ENCODE measurements around the gene SLC43A2. TPM values are rescaled to one million over a fixed set of nuclear protein-coding genes. Genes with fewer than 3 reads are reported as not detected.

SLC43A2 gene
- total and polyA plus RNA-seq, 4 donors, result 0.63 to 7.9 (median 4.7) TPM

- Histone ChIP-seq H3K4me1 (ENCODE audit: control insufficient read depth in 4 of 4, insufficient read depth in 4 of 4, low read length in 3 of 4) (peaks cover 8 to 27% (median 13%) of the 10 kb centered on the region in 4 donors), H3K36me3 (ENCODE audit: control insufficient read depth in 4 of 4, insufficient read depth in 3 of 4, low read depth in 1 of 4, low read length in 3 of 4) (no peaks in the 10 kb centered on the region), H3K9ac (ENCODE audit: low read depth in 1 of 2, low read length in 2 of 2) (peak overlapping the region; percentile 23 to 49), H3K27ac (ENCODE audit: low read depth in 1 of 2, low read length in 2 of 2) (peak overlapping the region; percentile 78 to 84), H3K27me3 (ENCODE audit: control insufficient read depth in 4 of 4, insufficient read depth in 4 of 4, low read length in 3 of 4) (no peaks in the 10 kb centered on the region), H3K9me3 (ENCODE audit: control insufficient read depth in 4 of 4, low read length in 3 of 4) (no peaks in the 10 kb centered on the region), H3K4me3 (ENCODE audit: low read depth in 1 of 3, low read length in 3 of 3) (no peak overlapping the region)
- DNase-seq (ENCODE audit: low spot score), result no peak
- WGBS, result 83% methylated on average over 6 of the region's 6 CpGs
- TF ChIP-seq ZBTB33 (IDR thresholded peaks at IDR 0.05), result no peak
- no peak for TF ChIP-seq RAD21 (IDR thresholded peaks at IDR 0.05)
- TF ChIP-seq RXRA (IDR thresholded peaks at IDR 0.05), result peak in 1 of 2 donors; percentile 0
- no peak for TF ChIP-seq SP1 (IDR thresholded peaks at IDR 0.05)
- peak; percentile 2 for TF ChIP-seq NR2F2 (IDR thresholded peaks at IDR 0.05)
Observed at GRCh38 chr17:1577583-1578013, 51.0 kb downstream of the SLC43A2 start.

GRCh38 chr17:1577182-1577581 is 51.5 kb downstream of the SLC43A2 start:
- Histone ChIP-seq H3K9me3 (ENCODE audit: control insufficient read depth in 4 of 4, low read length in 3 of 4) (no peaks in the 10 kb centered on the region), H3K27me3 (ENCODE audit: control insufficient read depth in 4 of 4, insufficient read depth in 4 of 4, low read length in 3 of 4) (no peaks in the 10 kb centered on the region), H3K4me1 (ENCODE audit: control insufficient read depth in 4 of 4, insufficient read depth in 4 of 4, low read length in 3 of 4) (peaks cover 8 to 27% (median 13%) of the 10 kb centered on the region in 4 donors), H3K36me3 (ENCODE audit: control insufficient read depth in 4 of 4, insufficient read depth in 3 of 4, low read depth in 1 of 4, low read length in 3 of 4) (no peaks in the 10 kb centered on the region), H3K27ac (ENCODE audit: low read depth in 1 of 2, low read length in 2 of 2) (peak overlapping the region; percentile 78 to 84), H3K9ac (ENCODE audit: low read depth in 1 of 2, low read length in 2 of 2) (peak overlapping the region; percentile 23 to 49), H3K4me3 (ENCODE audit: low read depth in 1 of 3, low read length in 3 of 3) (no peak overlapping the region)
- TF ChIP-seq JUND (IDR thresholded peaks at IDR 0.05), result peak in 1 of 2 donors; percentile 22
- TF ChIP-seq FOXA1 (IDR thresholded peaks at IDR 0.05), result peak; percentile 39
- no peak for TF ChIP-seq ZBTB33 (IDR thresholded peaks at IDR 0.05)
- TF ChIP-seq MAX (IDR thresholded peaks at IDR 0.05), result peak; percentile 89
- TF ChIP-seq EGR1 (IDR thresholded peaks at IDR 0.05; ENCODE audit: low read depth in 2 of 2), result peak; percentile 58 to 74
- no peak for TF ChIP-seq FOXA2 (IDR thresholded peaks at IDR 0.05)
- TF ChIP-seq RXRA (IDR thresholded peaks at IDR 0.05), result peak; percentile 66 to 80
- TF ChIP-seq RAD21 (IDR thresholded peaks at IDR 0.05), result peak; percentile 48 to 64
- TF ChIP-seq REST (IDR thresholded peaks at IDR 0.05), result peak; percentile 48
- no peak for TF ChIP-seq HNF4G (IDR thresholded peaks at IDR 0.05)
- TF ChIP-seq TAF1 (conservative IDR thresholded peaks at IDR 0.05), result no peak
- peak; percentile 37 to 52 for TF ChIP-seq HNF4A (conservative IDR thresholded peaks at IDR 0.05)
- TF ChIP-seq NR2F2 (IDR thresholded peaks at IDR 0.05), result peak; percentile 50
- TF ChIP-seq ATF3 (IDR thresholded peaks at IDR 0.05), result peak; percentile 49
- no peak for TF ChIP-seq CTCF (IDR thresholded peaks at IDR 0.05; ENCODE audit: low read depth, low read length, missing input control)
- peak; percentile 64 for TF ChIP-seq YY1 (IDR thresholded peaks at IDR 0.05)
- peak; percentile 83 for TF ChIP-seq SP1 (IDR thresholded peaks at IDR 0.05)
- TF ChIP-seq GABPA (IDR thresholded peaks at IDR 0.05 in 1 of 2, conservative IDR thresholded peaks at IDR 0.05 in 1 of 2), result peak in 1 of 2 donors; percentile 73
- WGBS, result 13% methylated on average over 12 of the region's 12 CpGs
- DNase-seq (ENCODE audit: low spot score), result peak; percentile 58

Data from liver (tissue), 9 donors.